ENCODE results near the gene BCL2L11.

BCL2L11 gene

DNA sequence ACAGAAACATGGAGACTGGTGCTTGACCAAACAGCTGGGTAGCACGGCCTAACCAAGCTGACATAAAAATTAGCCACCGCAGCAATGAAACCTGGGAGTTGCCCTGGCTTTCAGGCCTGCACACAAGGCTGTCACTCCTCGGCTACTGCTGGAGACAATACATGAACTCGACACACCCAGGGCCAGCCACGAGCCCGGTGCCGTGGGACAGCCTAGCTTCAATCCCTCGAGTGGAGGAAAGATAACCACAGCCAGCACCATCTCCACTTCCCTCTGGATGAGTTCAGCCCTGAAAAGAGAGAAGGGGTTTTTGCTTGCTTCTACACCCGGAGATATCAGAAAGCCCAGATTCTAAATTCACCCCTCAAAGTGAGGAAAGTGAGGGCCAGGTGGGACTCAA lies 78.0 kb downstream of the BCL2L11 start:
- DNase-seq = no peak

DNA sequence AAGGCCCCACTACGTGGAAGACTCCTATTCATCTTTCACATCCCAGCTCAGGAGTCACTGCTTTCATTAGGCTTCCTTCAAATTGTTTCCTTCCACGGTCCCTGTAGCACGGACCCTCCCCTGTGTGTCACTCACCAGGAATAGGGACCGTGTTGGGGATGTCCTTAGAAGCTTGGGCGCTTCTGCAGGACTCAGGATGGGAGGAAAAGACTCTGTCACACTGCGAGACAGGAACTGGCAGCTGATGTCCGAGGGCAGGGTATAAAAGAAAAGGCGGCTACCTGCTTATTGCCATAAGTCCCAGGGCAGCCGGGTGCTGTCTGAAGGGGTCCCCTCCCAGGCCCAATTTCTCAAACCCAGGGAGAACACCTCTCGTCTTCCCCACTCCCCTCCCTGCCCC lies 79.1 kb downstream of the BCL2L11 start:
- DNase-seq = no peak

DNA sequence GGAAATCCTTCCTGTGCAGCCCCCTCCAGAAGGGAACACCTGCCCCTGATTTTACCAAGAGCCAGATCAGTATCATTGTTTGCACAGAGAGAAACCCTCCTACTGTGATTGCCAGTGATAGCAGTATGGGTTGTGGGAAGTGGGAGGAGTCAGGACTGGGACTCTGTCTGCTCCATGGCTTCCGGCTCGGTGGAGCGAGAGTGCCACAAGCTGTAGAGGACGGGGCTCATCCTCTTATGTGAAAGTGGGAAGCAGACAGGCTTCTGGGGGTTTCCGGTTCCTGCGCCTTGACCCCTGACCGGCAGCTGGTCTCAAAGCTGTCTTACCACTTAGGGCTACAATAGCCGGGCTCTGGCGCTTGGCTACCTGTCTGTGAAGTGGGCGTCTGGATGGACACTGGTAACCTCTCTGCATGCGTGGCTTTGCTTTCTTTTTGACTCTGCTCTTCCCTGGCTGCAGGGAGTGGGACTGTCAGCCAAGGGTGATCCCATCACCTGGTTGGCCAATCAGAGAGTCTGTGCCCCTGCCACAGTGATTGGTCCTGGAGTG lies 79.7 kb downstream of the BCL2L11 start:
- DNase-seq = no peak

DNA sequence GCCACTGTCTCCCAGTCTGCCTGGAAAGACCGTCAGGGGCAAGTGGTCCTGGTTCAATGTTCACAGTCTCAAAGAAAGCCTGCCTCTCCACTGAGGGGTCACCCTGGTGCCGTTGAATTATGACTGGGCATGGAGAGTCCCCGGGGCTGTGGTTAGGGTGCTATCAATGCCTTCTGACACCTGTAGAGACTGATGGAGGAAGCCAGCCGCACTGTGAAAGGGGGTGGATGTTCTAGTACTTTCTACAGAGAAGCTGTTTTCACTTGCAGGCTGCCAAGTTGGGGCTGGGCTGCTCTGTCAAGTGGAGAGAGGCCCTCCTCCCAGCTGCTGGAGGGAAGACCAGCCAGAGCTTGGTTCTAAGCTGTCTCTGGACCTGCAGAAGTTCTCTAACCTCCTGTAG lies 80.5 kb downstream of the BCL2L11 start:
- DNase-seq = no peak

DNA sequence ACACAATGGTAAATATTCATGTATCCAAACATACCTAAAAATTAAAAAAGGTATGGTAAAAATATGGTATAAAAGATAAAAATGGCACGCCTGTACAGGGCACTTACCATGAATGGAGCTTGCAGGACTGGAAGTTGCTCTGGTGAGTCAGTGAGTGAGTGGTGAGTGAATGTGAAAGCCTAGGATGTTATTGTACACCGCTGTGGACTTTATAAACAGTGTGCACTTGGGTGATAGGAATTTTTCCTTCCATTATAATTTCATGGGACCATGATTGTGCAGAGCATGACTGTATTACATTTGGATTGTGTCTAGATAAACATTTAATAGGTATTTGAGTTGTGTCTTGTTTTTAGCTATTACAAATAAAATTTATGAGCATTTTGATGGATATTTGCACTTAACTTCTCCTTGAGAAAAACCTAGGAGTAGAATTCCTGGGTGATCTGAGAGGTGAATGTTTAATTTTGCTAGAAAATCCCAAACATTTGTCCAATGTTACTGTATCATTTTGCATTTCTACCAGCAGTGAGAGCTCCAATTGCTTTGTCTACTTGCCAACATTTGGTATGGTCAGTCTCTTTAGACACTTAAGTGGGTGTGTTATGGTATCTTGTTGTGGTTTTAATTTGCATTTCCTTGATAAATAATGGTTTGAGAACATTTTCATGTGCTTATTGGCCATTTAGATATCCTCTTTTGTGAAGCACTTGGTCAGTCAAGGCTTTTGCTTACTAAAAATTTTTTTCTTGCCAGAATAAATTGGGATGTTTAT lies 81.7 kb downstream of the BCL2L11 start:
- DNase-seq = no peak

DNA sequence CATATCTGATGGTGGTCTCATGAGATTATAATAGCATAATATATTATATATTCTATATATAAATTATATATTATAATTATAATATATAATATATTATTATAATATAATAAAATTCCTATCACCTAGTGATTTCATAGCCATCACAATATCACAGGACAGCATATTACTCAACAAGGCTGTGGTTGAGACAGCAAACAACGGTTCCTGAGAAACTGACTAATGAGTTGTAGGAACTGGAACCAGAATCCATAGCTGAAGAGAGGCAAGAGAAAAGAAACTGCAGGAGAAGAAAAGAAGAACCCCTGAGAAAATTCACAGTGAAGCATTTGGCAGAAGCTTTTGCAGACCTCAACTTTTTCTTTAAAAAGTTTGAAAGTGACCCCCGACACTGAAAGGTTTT lies 84.0 kb downstream of the BCL2L11 start:
- no peak for DNase-seq

DNA sequence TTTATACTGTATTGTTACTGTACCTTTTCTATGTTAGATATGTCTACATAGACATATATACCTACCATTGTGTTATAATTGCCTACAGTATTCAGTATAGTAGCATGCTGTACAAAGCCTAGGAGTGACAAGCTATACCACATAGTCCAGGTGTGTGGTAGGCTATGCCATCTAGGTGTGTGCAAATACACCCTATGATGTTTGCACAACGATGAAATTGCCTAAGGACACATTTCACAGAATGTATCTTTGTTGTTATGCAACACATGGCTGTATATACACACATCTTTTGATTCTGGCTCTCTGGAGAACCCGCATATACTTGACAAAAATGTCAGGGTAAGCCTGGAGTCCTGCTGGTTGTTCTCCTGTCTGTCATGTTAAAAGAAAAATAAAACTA lies 85.1 kb downstream of the BCL2L11 start:
- DNase-seq = no peak

DNA sequence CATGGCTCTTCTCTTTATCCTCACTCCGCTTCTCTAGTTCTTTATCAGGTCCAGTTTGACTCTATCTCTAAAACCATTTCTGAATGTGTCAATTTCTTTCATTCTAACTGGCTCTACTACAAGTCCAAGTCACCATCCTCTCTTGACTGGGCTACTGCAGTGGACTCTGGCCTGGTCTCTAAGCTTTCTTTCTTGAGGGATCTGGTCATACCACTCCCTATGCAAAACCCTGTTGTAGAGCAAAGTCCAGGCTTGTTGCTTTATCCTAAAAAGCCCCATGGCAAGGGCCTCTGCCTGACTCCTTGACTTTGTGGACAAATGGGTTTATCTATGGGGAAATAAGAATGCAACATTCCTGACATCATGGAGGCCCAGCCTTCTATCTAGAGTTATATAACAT lies 87.1 kb downstream of the BCL2L11 start:
- DNase-seq = no peak

DNA sequence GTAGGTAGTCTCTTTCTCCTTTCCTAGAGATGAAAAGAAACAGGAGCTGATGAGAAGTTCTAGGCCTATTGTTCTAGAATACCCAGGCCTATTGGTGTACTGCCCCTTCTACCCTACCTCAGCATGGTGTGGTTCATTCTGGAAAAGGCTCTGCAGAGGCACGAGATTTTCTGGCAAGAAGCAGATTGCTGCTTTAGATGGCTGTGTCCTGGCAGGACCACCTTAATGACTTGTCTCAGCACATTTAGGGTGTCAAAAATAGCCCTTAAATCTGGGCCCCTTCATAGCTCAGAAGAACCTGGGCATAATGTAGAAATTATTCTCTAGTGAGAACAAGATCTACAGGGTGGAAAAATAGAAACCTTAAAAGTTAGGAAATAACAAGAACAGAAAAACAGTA lies 87.9 kb downstream of the BCL2L11 start:
- DNase-seq = no peak

DNA sequence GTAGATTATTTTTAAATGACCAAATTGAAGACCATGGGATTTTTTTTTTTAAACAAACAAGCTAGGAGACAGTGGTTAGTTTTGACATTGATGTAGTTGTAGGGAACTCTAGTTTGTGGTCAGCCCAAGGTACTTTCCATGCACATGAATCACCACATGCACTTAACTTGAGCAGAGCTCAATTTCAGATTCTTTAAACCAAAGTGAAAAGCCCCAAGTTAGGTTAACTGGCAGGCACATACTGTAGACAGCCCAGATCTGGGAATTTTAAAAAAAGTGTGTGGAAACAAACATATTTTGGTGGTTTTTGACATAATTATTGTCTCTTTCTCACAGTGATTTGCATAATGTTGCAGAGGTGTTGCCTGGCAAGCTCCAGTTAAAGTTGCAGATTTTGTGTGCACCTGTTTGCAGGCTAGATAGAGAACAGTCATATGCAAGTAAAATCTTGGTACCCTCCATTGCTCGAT lies 88.4 kb downstream of the BCL2L11 start:
- no peak for DNase-seq

DNA sequence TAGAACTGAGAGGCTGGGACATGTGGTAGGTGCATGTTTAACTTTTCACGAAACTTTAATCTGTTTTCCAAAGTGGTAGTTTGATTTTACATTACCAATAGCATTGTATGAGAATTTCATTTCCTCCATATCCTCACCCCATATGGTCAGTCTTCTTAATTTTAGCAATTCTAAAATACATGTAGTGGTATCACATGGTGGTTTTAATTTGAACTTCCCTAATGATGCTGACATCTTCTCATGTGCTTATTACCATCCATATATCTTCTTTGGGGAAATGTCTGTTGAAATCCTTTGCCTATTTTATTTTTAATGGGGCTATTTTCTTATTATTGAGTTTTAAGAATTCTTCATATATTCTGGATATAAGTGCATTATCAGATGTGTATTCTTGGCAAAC lies 89.3 kb downstream of the BCL2L11 start:
- DNase-seq = no peak

DNA sequence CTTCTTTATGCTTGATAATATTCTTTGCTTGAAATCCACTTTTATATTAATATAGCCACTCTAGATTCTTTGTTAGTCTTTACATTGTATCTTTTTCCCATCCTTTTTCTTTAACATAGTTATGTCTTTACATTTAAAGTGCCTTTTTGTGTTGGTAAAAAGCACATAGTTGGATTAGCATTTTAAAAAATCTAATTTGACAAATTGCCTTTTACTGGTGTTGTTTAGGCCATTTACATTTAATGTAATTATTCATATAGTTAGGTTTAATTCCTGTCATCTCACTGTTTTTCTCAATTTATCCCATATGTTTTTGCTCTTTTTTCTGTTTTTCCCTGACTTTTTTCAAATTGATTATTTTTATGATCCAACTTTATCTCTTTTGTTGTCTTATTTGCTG lies 93.2 kb downstream of the BCL2L11 start:
- DNase-seq = no peak

DNA sequence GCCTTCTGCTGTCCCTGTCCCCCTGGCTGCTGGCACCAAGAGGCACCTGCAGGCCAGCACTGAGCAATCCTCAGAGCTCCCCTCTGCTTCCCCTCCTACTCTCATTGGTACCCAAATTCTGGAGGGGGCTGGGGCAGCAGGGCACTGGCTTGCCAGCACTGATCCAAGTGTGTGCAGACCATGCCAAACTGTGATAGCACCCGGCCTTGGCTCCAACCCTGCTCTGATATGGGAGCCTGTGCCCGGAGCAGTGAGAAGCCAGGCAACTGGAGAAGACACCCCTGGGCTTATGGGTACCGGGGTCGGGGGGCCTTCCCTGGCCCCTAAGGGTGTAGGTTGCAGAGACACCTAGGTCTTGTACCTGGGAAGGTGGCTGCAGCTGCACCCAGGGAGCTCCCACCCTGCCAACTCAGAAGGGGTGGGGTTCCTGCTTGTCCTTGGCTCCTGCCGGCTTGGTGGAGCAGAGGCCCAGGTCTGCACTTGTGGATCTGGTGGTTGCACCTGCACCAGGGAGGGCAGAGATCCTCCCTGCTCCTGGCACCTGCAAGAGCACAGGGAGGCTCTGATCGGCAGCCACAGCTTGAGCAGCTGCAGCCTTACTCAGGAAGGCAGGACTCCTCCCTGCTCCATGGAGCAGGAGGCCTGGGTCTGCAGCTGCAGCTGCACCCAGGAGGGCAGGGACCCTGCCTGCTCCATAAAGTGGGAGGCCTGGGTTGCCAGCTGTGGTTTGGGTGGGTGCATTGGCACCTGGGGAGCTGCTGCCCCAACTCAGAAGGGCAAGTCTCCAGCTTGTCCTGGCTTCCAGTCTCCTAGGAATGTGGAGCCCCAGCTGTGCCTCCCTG lies 96.3 kb downstream of the BCL2L11 start:
- DNase-seq = no peak

Measured in activated CD4-positive, CD25-positive, alpha-beta regulatory T cell (primary cell).